DND-41 (cell line): Measurements from ENCODE around the gene CELA2B.

Experiments
- ATAC-seq: fragments of 200-7000 bp; cut with Tn5 transposase; 3 replicates; pipeline ENCODE4 v1.9.1; 2021; ENCODE audit warnings: low read depth; ENCODE audit not compliant: insufficient read depth
- DNase-seq: peaks from one replicate; pipeline ENCODE4 v3.0.0-alpha.2; 2020
- H2AFZ ChIP-seq: 2 replicates; pipeline ENCODE4 v1.6.0; 2012; ENCODE audit warnings: low read depth, low read length
- H3K27ac ChIP-seq: 2 replicates; pipeline ENCODE4 v1.5.1; 2012; ENCODE audit warnings: low read length, inconsistent platforms
- H3K27me3 ChIP-seq: fragments of 200-600 bp; sonication (generic); 2 replicates; pipeline ENCODE4 v1.6.0; 2012; ENCODE audit warnings: low read length, mild to moderate bottlenecking, inconsistent platforms; ENCODE audit not compliant: insufficient read depth, poor library complexity
- H3K36me3 ChIP-seq: 2 replicates; pipeline ENCODE4 v1.5.1; 2012; ENCODE audit warnings: low read length, inconsistent platforms; ENCODE audit not compliant: insufficient read depth
- H3K4me1 ChIP-seq: 2 replicates; pipeline ENCODE4 v1.5.1; 2012; ENCODE audit warnings: mild to moderate bottlenecking, low read length; ENCODE audit not compliant: insufficient read depth
- H3K4me2 ChIP-seq: 2 replicates; pipeline ENCODE4 v1.6.0; 2012; ENCODE audit warnings: mild to moderate bottlenecking, moderate library complexity, low read length, inconsistent platforms; ENCODE audit not compliant: insufficient read depth
- H3K4me3 ChIP-seq, 2 experiments: fragments of 200-600 bp in 1 of 2; shearing (Covaris generic) in 1 of 2; 2 replicates each; pipeline ENCODE4 v1.5.1; 2012 to 2016; ENCODE audit warnings: inconsistent platforms in 2 of 2, low read length in 2 of 2, mild to moderate bottlenecking in 2 of 2, low read depth in 1 of 2, moderate library complexity in 1 of 2
- H3K79me2 ChIP-seq: 2 replicates; pipeline ENCODE4 v1.6.0; 2012; ENCODE audit warnings: low read length, inconsistent platforms; ENCODE audit not compliant: insufficient read depth
- H3K9ac ChIP-seq: 2 replicates; pipeline ENCODE4 v1.6.0; 2012; ENCODE audit warnings: low read depth, mild to moderate bottlenecking, inconsistent platforms, low read length, moderate library complexity
- H3K9me3 ChIP-seq: 2 replicates; pipeline ENCODE4 v1.5.1; 2012; ENCODE audit warnings: low read length, moderate library complexity, mild to moderate bottlenecking, inconsistent platforms; ENCODE audit not compliant: insufficient read depth, severe bottlenecking
- H4K20me1 ChIP-seq: 2 replicates; pipeline ENCODE4 v1.6.0; 2012; ENCODE audit warnings: low read length; ENCODE audit not compliant: insufficient read depth
- EZH2 ChIP-seq: IDR thresholded peaks from 3 replicates; pipeline ENCODE4 v1.6.1; 2012; ENCODE audit warnings: borderline replicate concordance, low read depth, mild to moderate bottlenecking, moderate library complexity, low read length, inconsistent platforms; ENCODE audit not compliant: severe bottlenecking
- TF ChIP-seq, protein P1 (sequence below): IDR thresholded peaks from 2 replicates; pipeline ENCODE4 v1.5.1; 2012; ENCODE audit warnings: borderline replicate concordance, low read length, moderate library complexity, mild to moderate bottlenecking; ENCODE audit not compliant: poor library complexity, severe bottlenecking; ENCODE audit errors: extremely low read depth

Gene CELA2B

GRCh38 chr1:15440357-15440756 is 35.5 kb upstream of the CELA2B start:
- H3K27me3 ChIP-seq: no peaks in the 10 kb centered on the region
- DNase-seq: no peak
- H3K4me2 ChIP-seq: no peak overlapping the region
- 0 out of 2 replicates have a peak, but pooled peaks cover 4% of the 10 kb centered on the region for H4K20me1 ChIP-seq
- no peaks in the 10 kb centered on the region for H3K9me3 ChIP-seq
- H3K4me3 ChIP-seq: no peak overlapping the region
- H3K79me2 ChIP-seq: no peaks in the 10 kb centered on the region
- no peak overlapping the region for H3K27ac ChIP-seq
- no peak for ATAC-seq
- TF ChIP-seq, protein P1, sequence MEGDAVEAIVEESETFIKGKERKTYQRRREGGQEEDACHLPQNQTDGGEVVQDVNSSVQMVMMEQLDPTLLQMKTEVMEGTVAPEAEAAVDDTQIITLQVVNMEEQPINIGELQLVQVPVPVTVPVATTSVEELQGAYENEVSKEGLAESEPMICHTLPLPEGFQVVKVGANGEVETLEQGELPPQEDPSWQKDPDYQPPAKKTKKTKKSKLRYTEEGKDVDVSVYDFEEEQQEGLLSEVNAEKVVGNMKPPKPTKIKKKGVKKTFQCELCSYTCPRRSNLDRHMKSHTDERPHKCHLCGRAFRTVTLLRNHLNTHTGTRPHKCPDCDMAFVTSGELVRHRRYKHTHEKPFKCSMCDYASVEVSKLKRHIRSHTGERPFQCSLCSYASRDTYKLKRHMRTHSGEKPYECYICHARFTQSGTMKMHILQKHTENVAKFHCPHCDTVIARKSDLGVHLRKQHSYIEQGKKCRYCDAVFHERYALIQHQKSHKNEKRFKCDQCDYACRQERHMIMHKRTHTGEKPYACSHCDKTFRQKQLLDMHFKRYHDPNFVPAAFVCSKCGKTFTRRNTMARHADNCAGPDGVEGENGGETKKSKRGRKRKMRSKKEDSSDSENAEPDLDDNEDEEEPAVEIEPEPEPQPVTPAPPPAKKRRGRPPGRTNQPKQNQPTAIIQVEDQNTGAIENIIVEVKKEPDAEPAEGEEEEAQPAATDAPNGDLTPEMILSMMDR: no peak
- no peak for TF ChIP-seq EZH2
- no peak overlapping the region for H2AFZ ChIP-seq
- H3K36me3 ChIP-seq: no peaks in the 10 kb centered on the region
- H3K9ac ChIP-seq: no peak overlapping the region
- H3K4me1 ChIP-seq: no peaks in the 10 kb centered on the region

GRCh38 chr1:15441247-15441646 is 34.7 kb upstream of the CELA2B start:
- TF ChIP-seq, protein P1: no peak
- TF ChIP-seq EZH2: no peak
- 0 out of 2 replicates have a peak, but pooled peaks cover 4% of the 10 kb centered on the region for H4K20me1 ChIP-seq
- H3K9ac ChIP-seq: no peak overlapping the region
- no peaks in the 10 kb centered on the region for H3K36me3 ChIP-seq
- no peak overlapping the region for H3K4me2 ChIP-seq
- no peak overlapping the region for H3K4me3 ChIP-seq
- H2AFZ ChIP-seq: no peak overlapping the region
- H3K4me1 ChIP-seq: no peaks in the 10 kb centered on the region
- H3K79me2 ChIP-seq: no peaks in the 10 kb centered on the region
- no peak overlapping the region for H3K27ac ChIP-seq
- H3K27me3 ChIP-seq: no peaks in the 10 kb centered on the region
- no peak for DNase-seq
- H3K9me3 ChIP-seq: no peaks in the 10 kb centered on the region
- no peak for ATAC-seq

- Histone ChIP-seq H3K36me3 (no peaks in the 10 kb centered on the region), H3K27me3 (no peaks in the 10 kb centered on the region), H3K79me2 (no peaks in the 10 kb centered on the region), H4K20me1 (0 out of 2 replicates have a peak, but pooled peaks cover 4% of the 10 kb centered on the region), H3K9ac (no peak overlapping the region), H2AFZ (no peak overlapping the region), H3K9me3 (no peaks in the 10 kb centered on the region), H3K27ac (no peak overlapping the region), H3K4me2 (no peak overlapping the region), H3K4me3 (no peak overlapping the region), H3K4me1 (no peaks in the 10 kb centered on the region)
- TF ChIP-seq, protein P1: no peak
- TF ChIP-seq EZH2: no peak
- DNase-seq: no peak
- no peak for ATAC-seq
Measured at GRCh38 chr1:15442119-15442518, 33.8 kb upstream of the CELA2B start.

DNA sequence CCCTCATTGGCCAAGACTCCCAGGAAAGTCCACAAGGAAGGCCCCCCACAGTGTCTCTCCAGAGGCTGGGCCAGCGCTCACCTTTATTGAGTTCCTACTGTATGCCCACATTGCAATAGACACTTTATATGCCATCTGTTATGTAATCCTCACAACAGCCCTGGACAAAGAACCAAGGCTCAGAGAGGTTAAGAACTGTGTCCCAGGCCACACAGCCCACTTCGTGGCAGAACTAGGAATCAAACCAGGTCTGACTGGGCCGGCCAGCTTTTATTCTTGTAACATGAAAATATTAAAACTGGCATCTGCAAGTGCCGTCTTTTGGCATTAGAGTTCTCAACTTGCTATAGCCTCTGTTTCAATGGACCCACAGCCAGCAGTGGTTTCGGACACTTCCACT is 33.1 kb upstream of the CELA2B start:
- Histone ChIP-seq H2AFZ (no peak overlapping the region), H3K9me3 (no peaks in the 10 kb centered on the region), H3K27me3 (no peaks in the 10 kb centered on the region), H3K27ac (no peak overlapping the region), H3K79me2 (no peaks in the 10 kb centered on the region), H3K4me2 (no peak overlapping the region), H3K9ac (no peak overlapping the region), H3K4me1 (no peaks in the 10 kb centered on the region), H4K20me1 (0 out of 2 replicates have a peak, but pooled peaks cover 4% of the 10 kb centered on the region), H3K36me3 (no peaks in the 10 kb centered on the region), H3K4me3 (no peak overlapping the region)
- DNase-seq (no peak), ATAC-seq (no peak)
- TF ChIP-seq, protein P1: no peak
- TF ChIP-seq EZH2: no peak
